Measurements from ENCODE around the gene MCRIP2.

GRCh38 chr16:635573-636205, 5.9 kb upstream of the MCRIP2 start:
- TF ChIP-seq JUNB (CRISPR knock-in tag; conservative IDR thresholded peaks at IDR 0.05) (no peak), CEBPZ (IDR thresholded peaks at IDR 0.05; ENCODE audit: borderline replicate concordance, low read depth, low read length) (no peak), SPI1 (IDR thresholded peaks at IDR 0.05; ENCODE audit: borderline replicate concordance, low read depth, low read length) (no peak), HES1 (IDR thresholded peaks at IDR 0.05; ENCODE audit: low read depth) (no peak), CTCF (IDR thresholded peaks at IDR 0.05 in 2 of 3, conservative IDR thresholded peaks at IDR 0.05 in 1 of 3; ENCODE audit: insufficient read depth in 2 of 3, low read depth in 1 of 3, low read length in 3 of 3) (no peak), ATF3 (IDR thresholded peaks at IDR 0.05) (no peak), ATF3 (CRISPR knock-in tag; conservative IDR thresholded peaks at IDR 0.05) (no peak), ZNF12 (CRISPR knock-in tag; IDR thresholded peaks at IDR 0.05) (peak; percentile 88; the same call in 1 of the 2 replicates), AFF4 (CRISPR knock-in tag; IDR thresholded peaks at IDR 0.05) (peak; percentile 88; the same call in 1 of the 2 replicates), FOS (IDR thresholded peaks at IDR 0.05; ENCODE audit: extremely low read depth, insufficient read length) (no peak), ZFX (CRISPR knock-in tag; IDR thresholded peaks at IDR 0.05) (peak; percentile 93), TSHZ1 (CRISPR knock-in tag; IDR thresholded peaks at IDR 0.05) (no peak), NR3C1 (CRISPR knock-in tag; IDR thresholded peaks at IDR 0.05) (0 out of 2 replicates have a peak, but pooled peaks have one; percentile 67), ETV1 (tag; conservative IDR thresholded peaks at IDR 0.05; ENCODE audit: low read depth) (no peak; the same call in 1 of the 2 replicates), ZSCAN29 (IDR thresholded peaks at IDR 0.05) (no peak)
